IMR-90 (cell line): Measurements from ENCODE around the gene LRRC8C. TPM values are rescaled to one million over a fixed set of nuclear protein-coding genes. Genes with fewer than 3 reads are reported as not detected.

Source experiments
- ATAC-seq: fragments of 200-7000 bp; cut with Tn5 transposase; 2 replicates; pipeline ENCODE4 v1.9.1; 2020; ENCODE audit warnings: low read depth, mild to moderate bottlenecking, moderate library complexity
- BruUV-seq: library from RNA; stranded (reverse); fragments of 400-500 nt; replicated peaks from 2 replicates; lab custom pipeline; 2021; lab: Mats Ljungman, UMichigan
- CTCF ChIA-PET: fragments of 300-600 bp; formaldehyde crosslinking; extraction: SDS; loops from one replicate; lab custom pipeline; 2021; ENCODE audit warnings: antibody characterized with exemption; lab: Yijun Ruan, JAX
- POLR2A ChIA-PET: fragments of 300-600 bp; sonication (Branson Sonifier 250); formaldehyde crosslinking; loops from one replicate; lab custom pipeline; 2022; ENCODE audit warnings: antibody characterized with exemption; ENCODE audit not compliant: unreplicated experiment; lab: Charles Lee
- DNase-seq: peaks from one replicate; pipeline ENCODE4 v3.0.0; 2013
- H2AFZ ChIP-seq: replicated peaks from 2 replicates; pipeline ENCODE3; 2013; ENCODE audit warnings: low read length, mild to moderate bottlenecking; ENCODE audit not compliant: poor library complexity
- H2AK5ac ChIP-seq: 2 replicates; pipeline ENCODE4 v1.6.1; 2013; ENCODE audit warnings: low read depth, low read length, inconsistent platforms
- H2AK9ac ChIP-seq: replicated peaks from 2 replicates; pipeline ENCODE3; 2013; ENCODE audit warnings: mild to moderate bottlenecking, low read depth, low read length, moderate library complexity; ENCODE audit not compliant: poor library complexity
- H2BK120ac ChIP-seq: 2 replicates; pipeline ENCODE4 v1.6.1; 2013; ENCODE audit warnings: low read depth, low read length, inconsistent platforms
- H2BK15ac ChIP-seq: 3 replicates; pipeline ENCODE4 v1.6.1; 2013; ENCODE audit warnings: low read depth, low read length, inconsistent platforms
- H2BK20ac ChIP-seq: 2 replicates; pipeline ENCODE4 v1.6.1; 2013; ENCODE audit warnings: low read depth, mild to moderate bottlenecking, inconsistent platforms, low read length, moderate library complexity
- H2BK5ac ChIP-seq: 2 replicates; pipeline ENCODE4 v1.6.1; 2013; ENCODE audit warnings: mild to moderate bottlenecking, low read depth, low read length, inconsistent platforms; ENCODE audit not compliant: poor library complexity, severe bottlenecking
- H3K14ac ChIP-seq: replicated peaks from 2 replicates; pipeline ENCODE4 v1.6.1; 2013; ENCODE audit warnings: low read depth, low read length, inconsistent platforms
- H3K18ac ChIP-seq: 2 replicates; pipeline ENCODE4 v1.6.1; 2013; ENCODE audit warnings: low read depth, low read length, control low read depth
- H3K23ac ChIP-seq: 2 replicates; pipeline ENCODE4 v1.6.1; 2013; ENCODE audit warnings: low read depth, low read length, inconsistent platforms
- H3K27ac ChIP-seq: 2 replicates; pipeline ENCODE4 v1.5.1; 2013; ENCODE audit warnings: mild to moderate bottlenecking, control low read depth, low read length; ENCODE audit not compliant: insufficient read depth
- H3K27me3 ChIP-seq: 2 replicates; pipeline ENCODE4 v1.6.1; 2013; ENCODE audit warnings: low read length; ENCODE audit not compliant: control insufficient read depth, insufficient read depth
- H3K36me3 ChIP-seq: 2 replicates; pipeline ENCODE4 v1.6.1; 2013; ENCODE audit warnings: low read length, mixed read lengths; ENCODE audit not compliant: control insufficient read depth, insufficient read depth
- H3K4ac ChIP-seq: 2 replicates; pipeline ENCODE4 v1.6.1; 2013; ENCODE audit warnings: low read depth, low read length, inconsistent platforms
- H3K4me1 ChIP-seq: 2 replicates; pipeline ENCODE4 v1.6.1; 2013; ENCODE audit warnings: low read length, mixed read lengths; ENCODE audit not compliant: control insufficient read depth, insufficient read depth
- H3K4me2 ChIP-seq: 2 replicates; pipeline ENCODE4 v1.6.1; 2013; ENCODE audit warnings: low read depth, mild to moderate bottlenecking, control low read depth, low read length, moderate library complexity
- H3K4me3 ChIP-seq: 2 replicates; pipeline ENCODE4 v1.5.1; 2013; ENCODE audit warnings: low read depth, mild to moderate bottlenecking, control low read depth, low read length, moderate library complexity; ENCODE audit not compliant: insufficient read depth
- H3K56ac ChIP-seq: 2 replicates; pipeline ENCODE4 v1.6.1; 2013; ENCODE audit warnings: low read length, inconsistent platforms; ENCODE audit not compliant: insufficient read depth; ENCODE audit errors: extremely low read depth
- H3K79me1 ChIP-seq, 2 experiments: 2 replicates each; pipeline ENCODE4 v1.6.1; 2013; ENCODE audit warnings: low read length in 2 of 2, inconsistent platforms in 1 of 2, low read depth in 1 of 2
- H3K9ac ChIP-seq: 2 replicates; pipeline ENCODE4 v1.6.1; 2013; ENCODE audit warnings: low read depth, low read length, control low read depth
- H3K9me1 ChIP-seq: 2 replicates; pipeline ENCODE4 v1.6.1; 2013; ENCODE audit warnings: low read length, inconsistent platforms; ENCODE audit not compliant: insufficient read depth
- H3K9me3 ChIP-seq: 2 replicates; pipeline ENCODE4 v1.6.1; 2013; ENCODE audit warnings: low read length; ENCODE audit not compliant: control insufficient read depth, insufficient read depth
- H4K20me1 ChIP-seq: 2 replicates; pipeline ENCODE4 v1.6.1; 2013; ENCODE audit warnings: low read length, inconsistent platforms; ENCODE audit not compliant: insufficient read depth
- H4K5ac ChIP-seq: 2 replicates; pipeline ENCODE4 v1.6.1; 2013; ENCODE audit warnings: mild to moderate bottlenecking, low read depth, low read length, control low read depth
- H4K8ac ChIP-seq, 2 experiments: 2 replicates each; pipeline ENCODE4 v1.6.1; 2013; ENCODE audit warnings: low read depth in 2 of 2, low read length in 2 of 2, control low read depth in 1 of 2, inconsistent platforms in 1 of 2
- H4K91ac ChIP-seq: 2 replicates; pipeline ENCODE4 v1.6.1; 2013; ENCODE audit warnings: low read depth, low read length, inconsistent platforms; ENCODE audit not compliant: insufficient read depth
- BHLHE40 ChIP-seq: fragments of 150-350 bp; IDR thresholded peaks from 2 replicates; pipeline ENCODE4 v1.6.1; 2016; ENCODE audit warnings: mild to moderate bottlenecking, low read depth, low read length
- CEBPB ChIP-seq: IDR thresholded peaks from 2 replicates; pipeline ENCODE4 v1.6.1; 2012; ENCODE audit warnings: low read depth, low read length, improper control_type of control experiment
- CHD1 ChIP-seq: IDR thresholded peaks from 2 replicates; pipeline ENCODE4 v1.6.1; 2012; ENCODE audit warnings: low read depth, low read length, improper control_type of control experiment
- CTCF ChIP-seq: conservative IDR thresholded peaks from 2 replicates; pipeline ENCODE4 v1.5.1; 2012; ENCODE audit warnings: mild to moderate bottlenecking, low read depth, low read length, improper control_type of control experiment
- ELK1 ChIP-seq: fragments of 150-350 bp; IDR thresholded peaks from 2 replicates; pipeline ENCODE4 v1.6.1; 2016; ENCODE audit warnings: low read depth, mild to moderate bottlenecking, low read length, moderate library complexity, borderline replicate concordance
- FOS ChIP-seq: fragments of 150-350 bp; IDR thresholded peaks from 2 replicates; pipeline ENCODE4 v1.6.1; 2016; ENCODE audit warnings: low read depth, low read length
- MAFK ChIP-seq: IDR thresholded peaks from 2 replicates; pipeline ENCODE4 v1.6.1; 2012; ENCODE audit warnings: low read depth, low read length, improper control_type of control experiment
- MAZ ChIP-seq: IDR thresholded peaks from 2 replicates; pipeline ENCODE4 v1.6.1; 2012; ENCODE audit warnings: low read depth, mild to moderate bottlenecking, low read length, improper control_type of control experiment, moderate library complexity, borderline replicate concordance
- MXI1 ChIP-seq: IDR thresholded peaks from 2 replicates; pipeline ENCODE4 v1.6.1; 2012; ENCODE audit warnings: low read depth, mild to moderate bottlenecking, low read length, moderate library complexity, borderline replicate concordance
- NFE2L2 ChIP-seq: fragments of 150-350 bp; IDR thresholded peaks from 2 replicates; pipeline ENCODE4 v1.6.1; 2016; ENCODE audit warnings: low read depth, mild to moderate bottlenecking, low read length
- POLR2A ChIP-seq: IDR thresholded peaks from 2 replicates; pipeline ENCODE4 v1.6.1; 2012; ENCODE audit warnings: mild to moderate bottlenecking, low read depth, low read length
- RAD21 ChIP-seq: IDR thresholded peaks from 2 replicates; pipeline ENCODE4 v1.6.1; 2012; ENCODE audit warnings: low read length, improper control_type of control experiment
- RCOR1 ChIP-seq: IDR thresholded peaks from 2 replicates; pipeline ENCODE4 v1.6.1; 2012; ENCODE audit warnings: mild to moderate bottlenecking, low read length, improper control_type of control experiment; ENCODE audit not compliant: insufficient replicate concordance
- RFX5 ChIP-seq: IDR thresholded peaks from 2 replicates; pipeline ENCODE4 v1.8.0; 2012; ENCODE audit warnings: low read depth, mild to moderate bottlenecking, low read length, moderate library complexity
- SMC3 ChIP-seq: fragments of 150-350 bp; IDR thresholded peaks from 2 replicates; pipeline ENCODE4 v1.6.1; 2016; ENCODE audit warnings: low read depth, mild to moderate bottlenecking, antibody characterized with exemption, low read length, moderate library complexity
- WGBS, 2 experiments: methylation state at CpG; one replicate each; pipeline versions ENCODE4 v1.1.5 to v1.1.7; 2013; ENCODE audit warnings: missing lambda C conversion rate in 2 of 2; ENCODE audit not compliant: insufficient read length in 1 of 2; ENCODE audit errors: extremely low coverage in 2 of 2; 5-methylcytosine and 5-hydroxymethylcytosine counted together
- dilution Hi-C: fragments of 300-500 bp; cut with HindIII; formaldehyde crosslinking; loops from one replicate; pipeline ENCODE4 v1.14.3; 2018; ENCODE audit warnings: low sequenced_read_pairs; ENCODE audit not compliant: unreplicated experiment
- in situ Hi-C: fragments of 300-500 bp; cut with MboI; formaldehyde crosslinking; loops from 3 replicates; pipeline ENCODE4 v1.14.3; 2019; ENCODE audit warnings: low sequenced_read_pairs, inconsistent platforms, mixed read lengths
- intact Hi-C: fragments of 100-400 bp; cut with micrococcal nuclease; formaldehyde crosslinking; loops from 2 replicates; pipeline ENCODE4 v1.10.0; 2022
- polyA plus RNA-seq, 3 experiments: library from polyadenylated mRNA; depleted of rRNA; stranded (reverse); fragments of >200 nt; gene quantifications; 2 replicates each; pipeline ENCODE4 v1.2.3, GENCODE V29; 2012; ENCODE audit warnings: low replicate concordance in 1 of 3
- total RNA-seq: library from RNA; depleted of rRNA; stranded (reverse); fragments of >200 nt; gene quantifications from 2 replicates; pipeline ENCODE4 v1.2.3, GENCODE V29; 2012

Gene LRRC8C
- total and polyA plus RNA-seq, 2 of the 4 experiments (the other 2 are of a cell fraction): 6.5 to 12.9 TPM

GRCh38 chr1:89735479-89735878 lies 102.6 kb downstream of the LRRC8C start:
- no peak overlapping the region for H3K14ac ChIP-seq
- H3K4me3 ChIP-seq: no peak overlapping the region
- BruUV-seq: no TSS peak
- no peak overlapping the region for H4K91ac ChIP-seq
- H3K36me3 ChIP-seq: no peaks in the 10 kb centered on the region
- H3K4ac ChIP-seq: no peak overlapping the region
- dilution Hi-C loops (no loop called here), in situ Hi-C loops (no loop called here), intact Hi-C loops (no loop called here)
- H2AK9ac ChIP-seq: no peak overlapping the region
- H3K9me3 ChIP-seq: no peaks in the 10 kb centered on the region
- POLR2A ChIA-PET: no interaction called here
- ATAC-seq (no peak), DNase-seq (no peak)
- H3K79me1 ChIP-seq: no peaks in the 10 kb centered on the region; a peak in 1 of 4 replicates
- no peak overlapping the region for H3K27ac ChIP-seq
- no peak overlapping the region for H2AFZ ChIP-seq
- no peak overlapping the region for H2BK15ac ChIP-seq
- no peaks in the 10 kb centered on the region for H4K20me1 ChIP-seq
- H3K27me3 ChIP-seq: no peaks in the 10 kb centered on the region
- no peak overlapping the region for H2BK20ac ChIP-seq
- no peak overlapping the region for H4K5ac ChIP-seq
- TF ChIP-seq NFE2L2 (no peak), CTCF (no peak), SMC3 (no peak), RAD21 (no peak), CHD1 (no peak), CEBPB (no peak), MAFK (no peak), BHLHE40 (no peak), FOS (no peak), RCOR1 (no peak), ELK1 (no peak), RFX5 (no peak), MXI1 (no peak), MAZ (no peak), POLR2A (no peak)
- H2BK5ac ChIP-seq: no peak overlapping the region
- H2AK5ac ChIP-seq: no peak overlapping the region
- H3K9me1 ChIP-seq: peaks cover 16% of the 10 kb centered on the region
- H3K9ac ChIP-seq: no peak overlapping the region
- no peak overlapping the region for H3K18ac ChIP-seq
- no peak overlapping the region for H3K4me2 ChIP-seq
- WGBS, 2 experiments: no CpG with 5 or more reads among the region's 1 CpG
- H2BK120ac ChIP-seq: no peak overlapping the region
- no peak overlapping the region for H4K8ac ChIP-seq
- H3K23ac ChIP-seq: no peak overlapping the region
- CTCF ChIA-PET: interaction anchor here (0.6 kb wide), 1 partner anchor 253 kb away, joined by 3 read pairs; no protein-coding TSS in a partner anchor
- H3K56ac ChIP-seq: no peak overlapping the region
- H3K4me1 ChIP-seq: peaks cover 17% of the 10 kb centered on the region
